HCT116 (cell line): ENCODE measurements around the gene ADAM17. TPM values are rescaled to one million over a fixed set of nuclear protein-coding genes. Genes with fewer than 3 reads are reported as not detected.

Experiments
- ATAC-seq: fragments of 200-7000 bp; cut with Tn5 transposase; 2 replicates; pipeline ENCODE4 v1.9.1; 2020; ENCODE audit warnings: mild to moderate bottlenecking, moderate library complexity
- BruUV-seq: library from RNA; stranded (reverse); fragments of 400-500 nt; replicated peaks from 2 replicates; lab custom pipeline; 2021; lab: Mats Ljungman, UMichigan
- CTCF ChIA-PET: fragments of 300-600 bp; sonication (Branson Sonifier 250); formaldehyde crosslinking; loops from one replicate; lab custom pipeline; 2021; ENCODE audit warnings: antibody characterized with exemption; lab: Charles Lee
- POLR2A ChIA-PET: fragments of 300-600, 350-600 bp; sonication (Branson Sonifier 250); formaldehyde crosslinking; loops from one replicate; lab custom pipeline; 2021; ENCODE audit warnings: antibody characterized with exemption; lab: Charles Lee
- RAD21 ChIA-PET, 2 experiments: fragments of 300-600 bp; sonication (Branson Sonifier 250); formaldehyde crosslinking; loops; one replicate each; lab custom pipeline; 2023; ENCODE audit warnings: low total read pairs in 2 of 2; ENCODE audit not compliant: uncharacterized antibody in 2 of 2, unreplicated experiment in 2 of 2, low non-redundant PET in 1 of 2; lab: Charles Lee
- DNase-seq: peaks from one replicate; pipeline ENCODE4 v3.0.0-alpha.2; 2010; ENCODE audit warnings: low read depth, low spot score
- H2AFZ ChIP-seq: fragments of 200-600 bp; shearing (Covaris generic), sonication (generic); 2 replicates; pipeline ENCODE4 v1.6.1; 2017; ENCODE audit warnings: low read depth, mixed run types, mixed read lengths, antibody characterized with exemption, low read length; ENCODE audit not compliant: poor library complexity, severe bottlenecking
- H3K27ac ChIP-seq: 2 replicates; pipeline ENCODE4 v1.5.1; 2012; ENCODE audit warnings: low read depth, low read length
- H3K27me3 ChIP-seq: fragments of 200-600 bp; sonication (generic); 2 replicates; pipeline ENCODE4 v1.6.1; 2016; ENCODE audit warnings: mixed run types, low read length, mixed read lengths; ENCODE audit not compliant: insufficient read depth
- H3K36me3 ChIP-seq, 2 experiments: fragments of 200-500 bp in 1 of 2; fragments of 200-600 bp in 1 of 2; sonication (Bioruptor generic) in 1 of 2; sonication (generic) in 1 of 2; 2 replicates each; pipeline versions ENCODE4 v1.5.1 to v1.6.1; 2014 to 2016; ENCODE audit warnings: low read length in 2 of 2, inconsistent platforms in 1 of 2, mixed read lengths in 1 of 2, mixed run types in 1 of 2; ENCODE audit not compliant: insufficient read depth in 2 of 2, control insufficient read depth in 1 of 2
- H3K4me1 ChIP-seq, 2 experiments: fragments of 200-600 bp in 1 of 2; sonication (generic) in 1 of 2; 2 replicates each; pipeline versions ENCODE4 v1.5.1 to v1.6.1; 2012 to 2017; ENCODE audit warnings: low read length in 2 of 2, inconsistent platforms in 1 of 2, mild to moderate bottlenecking in 1 of 2, mixed read lengths in 1 of 2, mixed run types in 1 of 2, moderate library complexity in 1 of 2; ENCODE audit not compliant: insufficient read depth in 2 of 2, control insufficient read depth in 1 of 2
- H3K4me2 ChIP-seq: fragments of 200-600 bp; sonication (generic); 2 replicates; pipeline ENCODE4 v1.6.1; 2017; ENCODE audit warnings: mixed run types, low read length, mixed read lengths
- H3K4me3 ChIP-seq, 2 experiments: fragments of 200-600 bp in 1 of 2; sonication (generic) in 1 of 2; replicated peaks in 1 of 2; 2 replicates each; pipeline ENCODE4 v1.5.1; 2011 to 2016; ENCODE audit warnings: low read length in 2 of 2, control low read depth in 1 of 2, low read depth in 1 of 2, mild to moderate bottlenecking in 1 of 2, mixed read lengths in 1 of 2, mixed run types in 1 of 2
- H3K79me2 ChIP-seq: fragments of 200-600 bp; sonication (generic); 2 replicates; pipeline ENCODE4 v1.6.1; 2017; ENCODE audit warnings: mild to moderate bottlenecking, mixed run types, low read length, moderate library complexity, mixed read lengths; ENCODE audit not compliant: insufficient read depth
- H3K9ac ChIP-seq: fragments of 200-600 bp; sonication (generic); 2 replicates; pipeline ENCODE4 v1.6.1; 2016; ENCODE audit warnings: low read length, mixed read lengths
- H3K9me2 ChIP-seq: fragments of 200-600 bp; sonication (generic), shearing (Covaris generic); 2 replicates; pipeline ENCODE4 v1.6.1; 2017; ENCODE audit warnings: mixed run types, mild to moderate bottlenecking, moderate library complexity; ENCODE audit not compliant: insufficient read depth
- H3K9me3 ChIP-seq, 2 experiments: fragments of 200-500 bp in 1 of 2; fragments of 200-600 bp in 1 of 2; sonication (Bioruptor generic) in 1 of 2; sonication (generic) in 1 of 2; 2 replicates each; pipeline ENCODE4 v1.6.1; 2014 to 2017; ENCODE audit warnings: low read length in 2 of 2, mixed read lengths in 2 of 2, inconsistent platforms in 1 of 2, low read depth in 1 of 2, mild to moderate bottlenecking in 1 of 2, mixed run types in 1 of 2, moderate library complexity in 1 of 2; ENCODE audit not compliant: control insufficient read depth in 1 of 2, insufficient read depth in 1 of 2
- H4K20me1 ChIP-seq: fragments of 200-600 bp; sonication (generic), shearing (Covaris generic); 2 replicates; pipeline ENCODE4 v1.6.1; 2017; ENCODE audit warnings: mixed run types, mild to moderate bottlenecking, moderate library complexity; ENCODE audit not compliant: insufficient read depth
- CTCF ChIP-seq, 3 experiments: fragments of 200-600 bp in 1 of 3; sonication (generic) in 1 of 3; IDR thresholded peaks in 2 of 3; conservative IDR thresholded peaks in 1 of 3; 2 replicates each; pipeline ENCODE4 v1.5.1; 2012 to 2017; ENCODE audit warnings: low read depth in 2 of 3, low read length in 2 of 3, antibody characterized with exemption in 1 of 3, borderline replicate concordance in 1 of 3, control low read depth in 1 of 3, mild to moderate bottlenecking in 1 of 3, mixed read lengths in 1 of 3, mixed run types in 1 of 3, moderate library complexity in 1 of 3; ENCODE audit not compliant: insufficient read depth in 1 of 3
- EZH2 ChIP-seq: fragments of 200-600 bp; sonication (generic); IDR thresholded peaks from 2 replicates; pipeline ENCODE4 v1.6.1; 2017; ENCODE audit warnings: antibody characterized with exemption, mixed run types
- intact Hi-C: fragments of 100-400 bp; cut with micrococcal nuclease; formaldehyde crosslinking; loops from 2 replicates; pipeline ENCODE4 v1.10.0; 2022
- total RNA-seq: library from RNA; stranded (reverse); gene quantifications from one replicate; pipeline ENCODE4 v1.2.1, GENCODE V29; 2021; ENCODE audit not compliant: unreplicated experiment
- TF ChIP-seq, protein P1 (sequence below): IDR thresholded peaks from 2 replicates; pipeline ENCODE4 v1.6.1; 2012

ADAM17 gene
- total RNA-seq, 1 experiment from 2014 or later, result 39.2 TPM

DNA sequence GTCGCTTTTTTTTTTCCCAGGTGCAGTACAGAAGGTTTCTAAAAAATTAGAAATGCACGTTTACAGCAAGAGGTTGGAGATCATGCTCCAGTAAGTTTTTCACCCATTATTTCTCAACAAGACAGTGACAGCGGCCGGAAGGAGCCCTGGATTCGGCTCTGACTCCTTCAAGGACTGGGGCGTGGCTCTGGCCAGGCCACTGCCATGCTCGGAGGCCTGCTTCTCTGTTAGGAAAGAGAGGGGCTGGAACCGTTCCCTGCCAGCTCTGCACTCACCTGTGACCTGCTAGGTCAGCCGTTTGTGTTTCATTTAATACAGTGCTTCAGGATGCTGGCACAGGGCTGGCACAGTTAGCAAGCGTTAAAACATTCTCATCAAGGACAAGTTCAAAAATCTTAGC lies 87.9 kb downstream of the ADAM17 start:
- Histone ChIP-seq H3K27ac (no peak overlapping the region), H3K4me2 (no peak overlapping the region), H3K27me3 (no peaks in the 10 kb centered on the region), H2AFZ (no peak overlapping the region), H3K4me1 (no peaks in the 10 kb centered on the region), H3K4me3 (no peak overlapping the region), H3K79me2 (no peaks in the 10 kb centered on the region), H3K9me2 (no peaks in the 10 kb centered on the region), H4K20me1 (no peaks in the 10 kb centered on the region), H3K9me3 (no peaks in the 10 kb centered on the region), H3K36me3 (peaks cover 12 to 14% of the 10 kb centered on the region in 2 experiments; a peak in 3 of 4 replicates), H3K9ac (no peak overlapping the region)
- DNase-seq (no peak), ATAC-seq (no peak)
- RAD21 ChIA-PET, result no interaction called here
- TF ChIP-seq, protein P1, sequence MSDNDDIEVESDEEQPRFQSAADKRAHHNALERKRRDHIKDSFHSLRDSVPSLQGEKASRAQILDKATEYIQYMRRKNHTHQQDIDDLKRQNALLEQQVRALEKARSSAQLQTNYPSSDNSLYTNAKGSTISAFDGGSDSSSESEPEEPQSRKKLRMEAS, result no peak
- no peak for TF ChIP-seq CTCF (IDR thresholded peaks at IDR 0.05 in 2 of 3, conservative IDR thresholded peaks at IDR 0.05 in 1 of 3; ENCODE audit: borderline replicate concordance in 1 of 3, insufficient read depth in 1 of 3, low read depth in 2 of 3, low read length in 2 of 3)
- POLR2A ChIA-PET, result interaction anchor here (0.6 kb wide), 1 partner anchor 52 kb away, joined by 3 read pairs; no protein-coding TSS in a partner anchor
- CTCF ChIA-PET, result no interaction called here
- no TSS peak for BruUV-seq
- intact Hi-C loops, result no loop called here

- TF ChIP-seq EZH2, result no peak
- Histone ChIP-seq H2AFZ (no peak overlapping the region), H4K20me1 (no peaks in the 10 kb centered on the region), H3K27ac (no peak overlapping the region), H3K4me2 (no peak overlapping the region), H3K27me3 (no peaks in the 10 kb centered on the region), H3K79me2 (no peaks in the 10 kb centered on the region), H3K36me3 (peaks cover 15 to 16% of the 10 kb centered on the region in 2 experiments; a peak in 3 of 4 replicates), H3K9me2 (no peaks in the 10 kb centered on the region), H3K4me1 (no peaks in the 10 kb centered on the region), H3K9me3 (no peaks in the 10 kb centered on the region), H3K9ac (no peak overlapping the region), H3K4me3 (no peak overlapping the region)
- intact Hi-C loops, result no loop called here
- RAD21 ChIA-PET, result no interaction called here
- CTCF ChIA-PET, result no interaction called here
- POLR2A ChIA-PET, result no interaction called here
- BruUV-seq, result no TSS peak
- DNase-seq (no peak), ATAC-seq (no peak)
Measured at GRCh38 chr2:9466147-9466683, 89.4 kb downstream of the ADAM17 start.
